Activated gamma-delta T cell treated with anti-CD3 and anti-CD28 coated beads, Interleukin-2, amount 50 U/mL, for 16 hours (primary cell): ENCODE results near the gene HYAL4.
"Not testable (repeated sequence)": the region's sequence is repeated elsewhere in the genome, so short reads cannot be mapped to it uniquely, and the experiment has no call there.

Source experiments
- DNase-seq: peaks from one replicate; pipeline ENCODE4 v3.0.0-alpha.2; 2020; ENCODE audit warnings: low read depth

The HYAL4 gene

DNA sequence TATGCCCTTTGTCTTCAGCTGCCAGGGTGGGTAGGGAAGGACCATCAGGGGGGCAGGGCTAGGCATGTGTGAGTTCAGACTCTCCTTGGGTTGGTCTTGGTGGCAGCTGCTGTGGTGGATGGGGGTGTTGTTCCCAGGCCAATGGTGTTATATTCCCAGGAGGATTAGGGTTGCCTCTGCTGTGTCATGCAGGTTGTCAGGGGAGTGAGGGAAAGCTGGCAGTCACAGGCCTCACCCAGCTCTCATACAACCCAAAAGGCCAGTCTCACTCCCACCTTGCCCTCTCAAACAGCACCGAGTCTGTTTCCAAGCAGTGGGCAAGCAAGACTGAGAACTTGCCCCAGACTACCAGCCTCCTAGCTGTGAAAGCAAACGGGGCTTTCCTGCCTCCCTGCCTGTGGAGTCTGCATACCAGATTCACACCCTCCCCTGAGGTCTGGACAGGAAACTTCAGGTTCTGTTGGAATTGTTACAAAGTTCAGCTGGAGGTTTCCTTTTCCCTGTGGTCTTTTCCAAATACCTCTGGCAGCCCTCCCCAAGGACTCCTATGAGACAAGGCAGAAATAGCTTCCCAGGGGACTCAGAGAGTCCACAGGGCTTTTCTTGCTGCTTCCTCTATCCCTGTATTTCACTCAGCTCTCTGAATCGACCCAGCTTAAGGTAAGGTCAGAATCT is 1.4 kb downstream of the HYAL4 start:
- no peak for DNase-seq

DNA sequence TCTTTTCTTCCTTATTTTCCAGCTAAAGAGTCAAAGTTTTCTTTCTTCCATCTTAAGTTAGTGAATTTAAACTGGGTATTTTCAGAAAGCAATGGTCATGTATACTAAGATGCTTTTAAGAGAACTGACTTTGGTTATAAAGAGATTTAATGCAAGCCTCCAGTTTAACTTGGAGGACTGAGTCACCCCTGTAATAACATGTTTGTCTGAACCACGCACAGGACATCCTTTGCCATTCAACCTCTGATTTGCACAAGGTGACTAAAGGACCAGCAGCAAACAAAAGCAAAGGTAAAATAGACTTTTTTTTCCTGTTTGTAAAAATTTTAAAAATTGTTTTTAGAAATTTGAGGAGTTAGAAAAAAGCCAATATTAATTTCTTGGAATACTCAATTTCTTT is 2.9 kb downstream of the HYAL4 start:
- DNase-seq, result no peak

DNA sequence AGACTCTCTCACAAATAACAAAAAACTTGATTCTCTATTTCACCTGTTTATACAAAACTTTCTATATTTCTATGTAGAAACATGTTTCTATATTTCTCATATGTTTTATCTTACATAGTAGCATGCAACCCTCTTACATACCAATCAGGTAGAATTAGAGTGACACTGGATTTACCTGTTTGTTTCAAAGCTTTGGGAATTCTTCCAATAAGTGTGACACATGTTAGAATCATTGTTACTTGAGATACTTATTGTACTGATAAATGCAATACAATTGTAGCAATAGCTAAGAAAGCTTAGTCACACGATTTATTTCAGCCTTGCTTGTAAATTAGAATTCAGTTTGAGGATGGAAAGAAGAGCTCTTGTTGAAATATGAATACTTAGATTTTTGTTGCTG is 4.9 kb downstream of the HYAL4 start:
- DNase-seq, result no peak

GRCh38 chr7:123851404-123851803 is 6.4 kb downstream of the HYAL4 start:
- not testable (repeated sequence) for DNase-seq

- DNase-seq, result not testable (repeated sequence)
These were observed 9.3 kb downstream of the HYAL4 start for GRCh38 chr7:123854291-123854690.

DNA sequence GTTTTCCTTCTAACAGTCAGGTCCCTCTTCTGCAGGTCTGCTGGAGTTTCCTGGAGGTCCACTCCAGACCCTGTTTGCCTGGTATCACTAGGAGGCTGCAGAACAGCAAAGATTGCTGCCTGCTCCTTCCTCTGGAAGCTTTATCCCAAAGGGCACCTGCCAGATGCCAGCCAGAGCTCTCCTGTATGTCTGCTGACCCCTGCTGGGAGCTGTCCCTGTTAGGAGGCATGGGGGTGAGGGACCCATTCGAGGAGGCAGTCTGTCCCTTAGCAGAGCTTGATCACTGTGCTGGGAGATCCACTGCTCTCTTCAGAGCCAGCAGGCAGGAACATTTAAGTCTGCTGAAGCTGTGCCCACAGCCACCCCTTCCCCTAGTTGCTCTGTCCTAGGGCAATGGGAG is 11.5 kb downstream of the HYAL4 start:
- not testable (repeated sequence) for DNase-seq

- no peak for DNase-seq
These were observed 15.9 kb downstream of the HYAL4 start for GRCh38 chr7:123860848-123861247.

GRCh38 chr7:123862775-123863174 is 17.8 kb downstream of the HYAL4 start:
- no peak for DNase-seq

GRCh38 chr7:123863461-123863860 is 18.5 kb downstream of the HYAL4 start:
- no peak for DNase-seq

- no peak for DNase-seq
These were observed 19.0 kb downstream of the HYAL4 start for GRCh38 chr7:123864012-123864411.

- no peak for DNase-seq
These were observed 19.5 kb downstream of the HYAL4 start for GRCh38 chr7:123864436-123864835.

- DNase-seq, result no peak
These were observed 20.0 kb downstream of the HYAL4 start for GRCh38 chr7:123864966-123865365.

GRCh38 chr7:123865517-123866117 is 20.6 kb downstream of the HYAL4 start:
- peak; percentile 36 for DNase-seq

DNA sequence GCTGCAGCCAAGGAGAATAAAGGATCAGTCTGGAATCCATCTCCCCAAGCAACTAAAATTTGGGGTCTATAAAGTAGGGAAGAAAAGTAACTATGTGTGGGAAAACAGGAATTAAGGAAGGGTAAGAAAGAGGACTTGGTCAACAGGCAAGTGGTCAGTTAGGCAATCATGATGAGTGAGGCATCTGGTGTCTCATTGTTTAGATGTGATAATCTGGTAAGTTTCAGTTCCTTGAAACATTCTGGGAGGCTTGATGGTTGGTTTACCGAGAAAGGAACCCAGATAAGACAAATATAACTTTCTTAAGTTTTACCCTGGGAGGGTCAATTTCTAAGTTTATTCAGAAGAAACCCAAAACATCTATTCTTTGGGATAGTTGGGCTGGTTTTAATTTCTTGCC is 22.3 kb downstream of the HYAL4 start:
- DNase-seq, result no peak

DNA sequence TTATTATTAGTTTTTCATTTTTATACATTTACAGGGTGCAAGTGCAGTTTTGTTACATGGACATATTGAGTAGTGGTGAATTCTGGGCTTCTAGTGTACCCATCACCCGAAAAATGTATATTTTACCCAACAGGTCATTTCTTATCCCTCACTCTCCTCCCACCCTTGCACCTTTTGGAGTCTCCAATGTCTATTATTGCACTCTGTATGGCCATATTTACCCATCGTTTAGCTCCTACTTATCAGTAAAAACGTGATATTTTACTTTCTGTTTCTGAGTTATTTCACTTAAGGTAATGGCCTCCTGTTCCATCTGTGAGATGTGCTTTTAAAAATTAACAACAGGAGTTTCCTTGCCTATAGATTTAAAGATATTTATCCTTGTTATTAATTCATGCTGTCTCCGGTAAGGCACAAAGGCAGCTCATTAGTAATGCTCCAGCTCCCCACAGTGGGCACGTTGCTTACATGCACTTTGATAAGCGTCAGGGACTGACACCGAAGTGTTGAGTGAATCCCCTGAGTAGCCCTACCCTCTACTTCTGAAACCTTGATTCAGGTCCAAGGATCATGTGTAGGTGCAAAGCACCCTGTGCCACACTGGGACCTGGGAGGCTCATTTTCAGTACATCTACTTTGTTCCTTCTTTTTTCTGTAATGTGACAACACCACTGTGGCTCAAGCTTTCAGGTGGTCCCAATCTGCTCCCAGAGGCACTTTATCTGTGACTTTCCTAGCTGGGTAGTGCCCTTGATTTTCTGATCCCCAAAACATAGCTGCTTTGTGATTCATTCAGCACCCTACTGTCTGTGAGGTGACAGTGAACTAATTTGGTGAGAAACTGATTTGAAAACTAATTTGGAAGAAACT is 27.3 kb downstream of the HYAL4 start:
- DNase-seq, result peak; percentile 3

DNA sequence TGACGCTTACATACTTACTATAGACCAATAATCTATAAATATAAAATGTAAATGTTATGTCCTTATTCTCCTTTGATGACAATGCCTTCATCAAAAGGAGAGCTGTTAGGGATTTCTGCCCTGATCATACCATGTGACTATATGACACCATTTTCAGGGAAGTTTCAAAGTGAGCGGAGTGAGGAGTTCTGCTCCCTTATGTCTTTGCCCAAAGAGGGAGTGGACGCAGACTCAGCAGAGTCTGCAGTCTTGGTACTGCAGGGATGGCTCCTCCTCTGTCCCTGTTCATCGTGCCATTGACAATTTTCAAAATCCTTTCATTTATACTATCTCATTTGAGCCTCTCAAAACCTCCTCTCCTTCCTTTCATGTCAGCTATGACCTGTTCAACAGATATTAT is 27.9 kb downstream of the HYAL4 start:
- DNase-seq, result no peak

- no peak for DNase-seq
These were observed 31.7 kb downstream of the HYAL4 start for GRCh38 chr7:123876557-123877256.

GRCh38 chr7:123879628-123880027 is 34.7 kb downstream of the HYAL4 start:
- no peak for DNase-seq

DNA sequence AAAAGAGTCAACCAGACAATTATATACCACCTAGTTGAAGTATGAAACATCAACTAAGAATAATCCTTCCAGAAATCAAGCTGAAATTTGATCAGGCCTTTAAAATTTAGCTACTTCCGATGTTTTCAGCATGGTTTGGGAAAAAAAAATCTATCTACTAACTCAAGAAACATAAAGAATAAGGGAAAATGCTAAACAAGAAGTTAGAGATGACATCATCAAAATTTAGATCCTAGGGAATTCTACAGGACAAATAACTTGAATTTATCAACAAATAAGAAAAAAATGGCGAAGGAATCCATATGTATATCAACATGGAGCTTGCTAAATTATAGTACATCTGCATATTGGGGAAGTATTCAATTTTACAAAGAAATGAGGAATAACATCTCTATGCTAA is 36.3 kb downstream of the HYAL4 start:
- no peak for DNase-seq

GRCh38 chr7:123883154-123883553 is 38.2 kb downstream of the HYAL4 start:
- DNase-seq, result no peak

DNA sequence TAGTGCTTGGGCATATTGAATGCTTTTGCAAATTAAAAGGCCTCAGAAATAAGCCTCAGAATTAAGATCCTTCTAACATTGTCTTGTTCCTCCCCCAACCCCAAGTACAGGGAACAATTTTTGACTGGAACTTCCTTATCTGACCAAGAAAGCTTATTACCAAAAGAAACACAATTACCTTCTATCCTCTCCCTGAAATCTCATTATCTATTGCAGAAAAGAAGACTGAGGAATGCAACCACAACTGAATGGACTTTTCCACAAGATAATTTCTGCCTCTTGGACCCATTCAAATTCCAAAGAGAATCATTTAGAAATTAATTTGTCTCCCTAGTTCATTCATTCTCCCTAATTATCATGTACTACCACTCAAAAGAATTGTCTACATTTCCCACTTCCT is 43.2 kb downstream of the HYAL4 start:
- DNase-seq, result no peak

DNA sequence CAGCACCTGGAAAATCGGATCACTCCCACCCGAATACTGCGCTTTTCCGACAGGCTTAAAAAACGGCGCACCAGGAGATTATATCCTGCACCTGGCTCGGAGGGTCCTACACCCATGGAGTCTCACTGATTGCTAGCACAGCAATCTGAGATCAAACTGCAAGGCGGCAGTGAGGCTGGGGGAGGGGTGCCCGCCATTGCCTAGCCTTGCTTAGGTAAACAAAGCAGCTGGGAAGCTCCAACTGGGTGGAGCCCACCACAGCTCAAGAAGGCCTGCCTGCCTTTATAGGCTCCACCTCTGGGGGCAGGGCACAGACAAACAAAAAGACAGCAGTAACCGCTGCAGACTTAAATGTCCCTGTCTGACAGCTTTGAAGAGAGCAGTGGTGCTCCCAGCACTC is 49.8 kb downstream of the HYAL4 start:
- DNase-seq, result not testable (repeated sequence)
